ENCODE measurements around the gene PTRH2.
"Not testable (repeated sequence)": the region's sequence is repeated elsewhere in the genome, so short reads cannot be mapped to it uniquely, and the experiment has no call there.

Gene PTRH2

DNA sequence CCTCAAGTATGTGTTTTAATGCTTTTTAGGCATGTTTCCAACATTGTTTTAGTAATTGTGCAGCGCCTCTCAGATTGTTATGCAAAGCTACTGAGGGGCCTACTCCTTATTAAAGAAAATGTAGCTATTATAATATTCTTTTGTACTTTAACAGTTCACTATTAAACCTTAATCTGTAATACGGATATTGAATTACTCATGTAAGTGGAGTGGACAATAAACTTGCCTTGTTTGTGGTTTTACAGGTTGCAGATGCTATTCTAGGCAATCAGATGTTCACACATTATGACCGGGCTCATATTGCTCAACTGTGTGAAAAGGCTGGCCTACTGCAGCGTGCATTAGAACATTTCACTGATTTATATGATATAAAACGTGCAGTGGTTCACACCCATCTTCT, 41.0 kb downstream of the PTRH2 start:
- no peak for DNase-seq

DNA sequence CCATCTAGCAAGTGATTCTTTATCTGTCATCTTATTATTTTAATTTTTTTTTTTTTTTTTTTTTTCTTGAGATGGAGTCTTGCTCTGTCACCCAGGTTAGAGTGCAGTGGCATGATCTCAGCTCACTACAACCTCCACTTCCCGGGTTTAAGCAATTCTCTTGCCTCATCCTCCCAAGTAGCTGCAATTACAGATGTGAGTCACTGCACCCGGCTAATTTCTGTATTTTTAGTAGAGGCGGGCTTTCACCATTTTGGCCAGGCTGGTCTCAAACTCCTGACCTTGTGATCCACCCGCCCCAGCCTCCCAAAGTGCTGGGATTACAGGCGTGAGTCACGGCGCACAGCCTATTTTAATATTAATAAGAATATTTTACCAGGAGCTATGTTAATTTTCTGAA, 50.6 kb downstream of the PTRH2 start:
- not testable (repeated sequence) for DNase-seq

DNA sequence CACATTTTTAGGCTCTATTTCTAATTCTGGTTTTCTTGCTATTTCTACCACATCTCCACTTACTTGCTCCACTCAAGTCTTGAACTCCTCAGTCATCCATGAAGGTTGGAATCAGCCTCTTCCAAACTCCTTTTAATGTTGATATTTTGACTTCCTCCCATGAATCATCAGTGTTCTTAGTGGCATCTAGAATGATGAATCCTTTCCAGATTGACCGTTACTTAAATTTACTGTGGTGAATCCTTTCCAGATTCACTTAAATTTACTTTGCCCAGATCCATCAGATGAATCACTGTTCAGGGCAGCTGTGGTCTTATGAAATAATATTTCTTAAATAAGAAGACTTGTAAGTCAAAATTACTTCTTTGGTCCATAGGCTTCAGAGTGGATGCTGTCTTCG, 55.1 kb downstream of the PTRH2 start:
- no peak for DNase-seq

DNA sequence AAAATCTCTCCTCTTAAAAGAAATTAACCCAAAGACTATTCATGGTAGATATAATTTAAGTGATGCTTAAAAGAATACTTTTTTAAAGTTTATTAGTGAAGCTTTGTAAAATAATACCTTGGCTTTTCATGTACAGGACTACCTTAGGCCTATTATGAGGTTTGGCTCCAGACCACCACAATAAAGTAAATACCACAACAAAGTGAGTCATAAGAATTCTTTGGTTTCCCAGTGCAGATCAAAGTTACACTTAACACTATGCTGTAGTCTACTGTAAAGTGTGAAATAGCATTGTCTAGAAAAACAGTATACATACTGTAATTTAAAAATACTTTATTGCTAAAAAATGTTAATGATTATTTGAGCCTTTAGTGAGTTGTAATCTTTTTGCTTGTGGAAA, 55.9 kb downstream of the PTRH2 start:
- no peak for DNase-seq

DNA sequence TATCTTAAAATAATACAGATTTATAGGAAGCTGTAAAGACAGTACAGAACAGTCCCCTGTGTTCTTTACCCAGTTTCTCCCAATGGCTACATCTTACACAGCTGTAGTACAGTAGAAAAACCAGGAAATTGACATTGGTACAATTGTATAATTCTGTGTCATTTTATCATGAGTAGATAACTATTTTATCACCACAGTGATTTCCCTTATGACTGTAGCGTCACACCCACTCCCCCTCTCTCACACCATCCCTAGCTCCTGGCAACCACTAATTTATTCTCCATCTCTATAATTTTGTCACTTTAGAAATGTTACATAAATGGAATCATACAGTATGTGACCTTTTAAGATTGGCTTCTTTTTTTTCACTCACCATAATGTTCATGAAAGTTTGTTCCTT, 56.6 kb downstream of the PTRH2 start:
- no peak for DNase-seq

DNA sequence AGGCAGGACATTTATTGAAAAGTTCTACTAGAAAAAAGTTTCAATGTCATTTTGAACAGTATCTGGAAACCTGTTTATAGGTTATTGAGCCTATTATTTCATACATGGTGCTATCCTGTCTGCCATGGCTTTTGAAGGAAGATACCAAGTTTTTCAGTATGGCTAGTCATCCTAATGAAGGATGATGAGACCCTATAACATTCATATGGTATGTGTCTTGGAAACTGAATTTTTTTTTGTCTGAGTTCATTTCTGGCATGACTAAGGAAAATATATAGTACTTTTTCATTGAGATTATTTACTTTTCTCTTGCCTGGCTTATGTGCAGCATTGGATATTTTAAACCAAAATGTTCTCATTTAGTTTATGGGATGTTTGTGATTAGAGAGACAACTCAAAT, 57.3 kb downstream of the PTRH2 start:
- no peak for DNase-seq

Data from activated gamma-delta T cell treated with Interleukin-2 at 50 U/mL for 16 hours (primary cell).